Epithelial cell of esophagus (primary cell): ENCODE measurements around the gene AKR1C4.

Experiments used
- DNase-seq: peaks from one replicate; pipeline ENCODE4 v3.0.0; 2010; ENCODE audit warnings: low read depth
- H3K4me3 ChIP-seq: 2 replicates; pipeline ENCODE4 v1.5.1; 2011; ENCODE audit warnings: mild to moderate bottlenecking, low read length, control low read depth
- CTCF ChIP-seq: IDR thresholded peaks from 2 replicates; pipeline ENCODE4 v1.5.1; 2011; ENCODE audit warnings: low read depth, mild to moderate bottlenecking, low read length, control low read depth, inconsistent platforms; ENCODE audit not compliant: insufficient read depth; ENCODE audit errors: missing control alignments

Gene AKR1C4

GRCh38 chr10:5196702-5197113 lies at the start of gene AKR1C4:
TSS of gene AKR1C4 (plus strand) at chr10:5196837. CDS start at chr10:5196868, 31 bp downstream.
- no peak for DNase-seq
- no peak within 1 kb of the TSS for H3K4me3 ChIP-seq
- TF ChIP-seq CTCF, result no peak

- H3K4me3 ChIP-seq, result no peak overlapping the region
- no peak for TF ChIP-seq CTCF
- peak; percentile 11 for DNase-seq
Measured at GRCh38 chr10:5146920-5147254, 49.8 kb upstream of the AKR1C4 start.

GRCh38 chr10:5147255-5147980 lies 49.2 kb upstream of the AKR1C4 start:
- no peak for TF ChIP-seq CTCF
- H3K4me3 ChIP-seq, result no peak overlapping the region
- no peak for DNase-seq

GRCh38 chr10:5147981-5148677 lies 48.5 kb upstream of the AKR1C4 start:
- no peak for TF ChIP-seq CTCF
- H3K4me3 ChIP-seq, result no peak overlapping the region
- DNase-seq, result no peak

GRCh38 chr10:5148678-5149032 lies 48.0 kb upstream of the AKR1C4 start:
- DNase-seq, result no peak
- no peak overlapping the region for H3K4me3 ChIP-seq
- TF ChIP-seq CTCF, result no peak

- no peak for TF ChIP-seq CTCF
- H3K4me3 ChIP-seq, result no peak overlapping the region
- DNase-seq, result peak; percentile 55
Measured at GRCh38 chr10:5151076-5151475, 45.6 kb upstream of the AKR1C4 start.

- DNase-seq, result peak; percentile 66
- no peak overlapping the region for H3K4me3 ChIP-seq
- no peak for TF ChIP-seq CTCF
Measured at GRCh38 chr10:5155951-5156350, 40.7 kb upstream of the AKR1C4 start.
